A204.1 (cell line): ENCODE results near the gene UPK1A.
"Not testable (repeated sequence)": the region's sequence is repeated elsewhere in the genome, so short reads cannot be mapped to it uniquely, and the experiment has no call there.

Experiments
- FAIRE-seq: peaks from 2 replicates; lab custom pipeline; 2012; peaks lifted over from hg19 to GRCh38; lab: Jason Lieb, UNC

Gene UPK1A

GRCh38 chr19:35644987-35645679 lies 21.2 kb upstream of the UPK1A start:
- no peak for FAIRE-seq

- no peak for FAIRE-seq
Observed at GRCh38 chr19:35645680-35646511, 20.4 kb upstream of the UPK1A start.

GRCh38 chr19:35648017-35648961 lies 18.0 kb upstream of the UPK1A start, which contains the start of gene COX6B1:
Gene COX6B1, plus strand, starts transcription at chr19:35648323. Its CDS starts 2,921 bp downstream, at chr19:35651244.
- FAIRE-seq, result peak; percentile 98

DNA sequence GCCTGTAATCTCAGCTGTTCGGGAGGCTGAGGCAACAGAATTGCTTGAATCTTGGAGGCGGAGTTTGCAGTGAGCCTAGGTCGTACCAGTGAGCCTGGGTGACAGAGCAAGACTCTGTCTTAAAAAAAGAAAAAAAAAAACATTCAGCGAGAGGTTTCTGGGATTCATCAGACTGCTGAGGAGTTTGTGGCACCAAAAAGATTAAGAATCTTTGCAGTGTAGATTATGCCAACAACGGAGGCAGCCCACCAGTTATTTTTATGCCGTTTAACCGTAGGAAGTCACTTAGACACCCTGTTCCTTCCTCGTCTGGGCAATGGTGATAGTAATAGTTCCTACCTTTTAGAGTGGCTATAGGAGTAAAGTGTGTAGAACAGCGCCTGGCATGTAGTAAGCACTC lies 15.7 kb upstream of the UPK1A start:
- FAIRE-seq, result no peak

- FAIRE-seq, result not testable (repeated sequence)
Observed at GRCh38 chr19:35654828-35655227, 11.5 kb upstream of the UPK1A start.

GRCh38 chr19:35655600-35655999 lies 10.7 kb upstream of the UPK1A start:
- no peak for FAIRE-seq

- FAIRE-seq, result no peak
Observed at GRCh38 chr19:35656700-35657099, 9.6 kb upstream of the UPK1A start.

GRCh38 chr19:35657904-35658700 lies 8.2 kb upstream of the UPK1A start:
- no peak for FAIRE-seq

- FAIRE-seq, result no peak
Observed at GRCh38 chr19:35661995-35662340, 4.3 kb upstream of the UPK1A start.

DNA sequence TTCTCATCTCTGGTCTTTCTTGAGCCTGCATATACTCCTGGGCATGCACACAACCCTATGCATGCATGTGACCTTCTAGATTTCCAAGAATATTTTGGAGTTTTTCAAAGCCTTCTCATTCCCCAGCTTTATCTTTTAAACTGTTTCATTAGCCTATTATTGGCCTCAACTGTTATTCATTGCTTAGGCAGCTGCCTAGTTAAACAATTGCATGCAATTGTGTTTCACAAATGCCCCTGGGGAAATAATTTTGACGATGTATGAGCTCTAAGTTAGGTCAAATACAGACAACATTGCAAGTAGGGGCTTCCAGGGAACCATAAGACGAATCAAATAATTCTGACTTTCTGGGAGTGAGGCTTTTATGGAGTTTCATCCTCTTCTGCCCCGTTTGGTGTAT lies 2.3 kb upstream of the UPK1A start:
- no peak for FAIRE-seq

DNA sequence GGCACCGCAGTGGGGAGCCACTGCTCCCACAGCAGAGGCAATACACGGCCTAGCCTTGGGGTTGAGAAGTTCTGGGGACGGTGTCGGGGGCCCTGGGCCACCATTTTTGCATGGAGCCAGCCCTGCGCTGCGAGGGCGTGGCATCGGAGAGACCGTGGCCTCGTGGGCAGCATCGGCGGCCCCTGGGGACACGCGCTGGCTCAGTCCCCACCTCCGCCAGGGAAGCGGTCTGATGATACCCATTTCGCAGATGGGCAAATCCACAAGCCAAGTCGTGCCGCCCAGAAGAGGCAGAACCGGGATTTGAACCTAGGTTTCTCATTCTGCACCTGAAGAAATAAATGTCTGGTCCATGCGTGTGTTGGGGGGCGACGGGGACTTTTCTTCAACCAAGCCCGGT lies 1.2 kb upstream of the UPK1A start:
- FAIRE-seq, result no peak

GRCh38 chr19:35665604-35666003 lies 713 bp upstream of the UPK1A start:
- FAIRE-seq, result no peak

DNA sequence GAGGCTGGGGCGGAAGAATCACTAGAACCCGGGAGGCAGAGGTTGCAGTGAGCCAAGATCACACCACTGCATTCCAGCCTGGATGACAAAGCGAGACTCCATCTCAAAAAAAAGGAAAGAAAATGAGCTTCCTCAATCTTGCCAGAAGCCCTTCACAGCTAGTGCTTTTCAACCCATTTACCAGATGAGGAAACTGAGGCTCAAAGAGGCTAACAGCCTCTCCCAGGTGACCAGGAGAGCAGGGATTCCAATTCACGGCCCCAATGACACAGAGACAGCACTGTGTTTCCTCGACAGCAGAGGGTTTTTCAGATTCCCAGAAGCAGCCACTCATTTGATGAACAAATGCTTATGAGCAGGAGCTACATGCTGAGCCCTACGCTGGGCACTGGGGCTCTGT lies 3.2 kb downstream of the UPK1A start:
- FAIRE-seq, result no peak

- FAIRE-seq, result no peak
Observed at GRCh38 chr19:35669974-35670373, 3.7 kb downstream of the UPK1A start.

DNA sequence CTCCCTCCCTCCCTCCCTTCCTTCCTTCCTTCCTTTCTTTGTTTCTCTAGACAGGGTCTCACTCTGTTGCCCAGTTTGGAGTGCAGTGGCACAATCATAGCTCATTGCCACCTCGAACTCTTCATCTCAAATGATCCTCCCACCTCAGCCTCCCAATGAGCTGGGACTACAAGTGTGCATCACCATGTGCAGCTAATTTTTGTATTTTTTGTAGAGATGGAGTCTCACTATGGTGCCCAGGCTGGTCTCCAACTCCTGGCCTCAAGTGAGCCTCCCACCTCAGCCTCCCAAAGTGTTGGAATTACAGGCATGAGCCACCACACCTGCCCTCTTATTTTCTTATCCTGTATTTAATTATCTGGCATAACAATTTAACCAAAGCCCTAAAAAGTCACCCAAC lies 4.4 kb downstream of the UPK1A start:
- FAIRE-seq, result no peak

GRCh38 chr19:35671818-35672217 lies 5.5 kb downstream of the UPK1A start:
- no peak for FAIRE-seq

GRCh38 chr19:35673121-35673804 lies 6.9 kb downstream of the UPK1A start:
- FAIRE-seq, result peak; percentile 27

DNA sequence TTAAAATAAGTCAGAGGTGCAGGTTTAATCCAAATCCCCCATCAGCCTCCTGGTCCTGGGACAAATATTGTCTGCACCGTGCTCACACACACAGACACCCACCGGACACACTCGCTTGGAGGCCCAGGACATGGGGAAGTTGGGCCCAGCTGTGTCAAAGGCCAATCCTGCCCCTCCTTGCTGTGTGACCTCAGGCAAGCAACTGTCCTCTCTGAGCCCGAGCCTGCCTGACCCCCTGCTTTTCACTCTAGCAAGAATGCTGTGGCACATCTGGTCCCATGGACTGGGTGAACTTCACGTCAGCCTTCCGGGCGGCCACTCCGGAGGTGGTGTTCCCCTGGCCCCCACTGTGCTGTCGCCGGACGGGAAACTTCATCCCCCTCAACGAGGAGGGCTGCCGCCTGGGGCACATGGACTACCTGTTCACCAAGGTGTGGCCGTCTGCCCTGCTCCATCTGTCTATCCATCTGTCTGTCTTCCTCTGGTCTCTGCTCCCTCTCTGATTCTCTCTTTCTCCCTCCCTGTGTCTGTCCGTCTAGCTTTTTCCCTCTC lies 9.3 kb downstream of the UPK1A start:
- no peak for FAIRE-seq

DNA sequence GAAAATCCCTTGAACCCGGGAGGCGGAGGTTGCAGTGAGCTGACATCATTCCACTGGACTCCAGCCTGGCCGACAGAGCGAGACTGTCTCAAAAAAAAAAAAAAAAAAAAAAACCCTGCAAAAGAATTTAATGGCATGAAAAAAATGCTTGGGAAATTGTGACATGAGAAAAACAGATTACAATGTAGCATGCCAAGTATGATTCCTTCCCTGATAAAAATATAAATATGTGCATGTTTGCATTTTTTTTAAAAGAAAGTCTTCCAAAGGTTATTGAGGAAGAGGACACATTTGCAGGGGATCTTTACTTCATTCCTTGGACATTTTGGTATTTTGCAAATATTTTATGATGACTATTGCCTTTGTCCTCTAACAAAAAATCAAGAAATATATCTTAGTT lies 23.5 kb downstream of the UPK1A start:
- FAIRE-seq, result no peak

DNA sequence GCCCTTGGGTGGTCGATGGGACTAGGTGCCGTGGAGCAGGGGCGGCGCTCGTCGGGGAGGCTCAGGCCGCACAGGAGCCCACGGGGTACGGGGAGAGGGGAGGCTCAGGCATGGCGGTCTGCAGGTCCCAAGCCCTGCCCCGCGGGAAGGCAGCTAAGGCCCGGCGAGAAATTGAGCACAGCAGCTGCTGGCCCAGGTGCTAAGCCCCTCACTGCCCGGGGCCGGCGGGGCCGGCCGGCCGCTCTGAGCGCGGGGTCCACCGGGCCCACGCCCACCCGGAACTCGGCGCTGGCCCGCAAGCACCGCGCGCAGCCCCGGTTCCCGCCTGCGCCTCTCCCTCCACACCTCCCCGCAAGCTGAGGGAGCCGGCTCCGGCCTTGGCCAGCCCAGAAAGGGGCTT lies 24.8 kb downstream of the UPK1A start:
- not testable (repeated sequence) for FAIRE-seq

DNA sequence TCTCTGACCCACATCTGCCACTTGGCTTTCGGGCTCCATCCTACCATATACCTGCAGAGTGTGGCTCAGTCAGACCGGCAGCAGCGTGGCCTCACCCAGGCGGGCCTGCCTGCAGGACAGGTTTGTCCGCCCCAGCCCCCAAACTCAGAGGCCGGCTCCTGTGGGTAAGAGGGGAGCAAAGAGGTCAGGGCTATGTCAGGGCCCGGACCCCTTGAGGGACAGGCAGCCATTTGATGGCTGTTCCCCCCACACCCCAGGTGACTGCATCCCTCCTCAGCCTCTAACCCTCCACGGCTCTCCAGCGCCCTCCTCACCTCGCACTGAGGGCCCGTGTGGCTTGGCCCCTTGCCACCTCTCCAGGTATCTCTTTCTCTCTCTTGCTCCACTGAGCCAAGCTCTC lies 25.7 kb downstream of the UPK1A start:
- FAIRE-seq, result no peak
